ENCODE measurements around the gene FUT8. TPM values are rescaled to one million over a fixed set of nuclear protein-coding genes. Genes with fewer than 3 reads are reported as not detected.

The FUT8 gene
- total RNA-seq, 1 donor from 2014 or later = 56.6 TPM

DNA sequence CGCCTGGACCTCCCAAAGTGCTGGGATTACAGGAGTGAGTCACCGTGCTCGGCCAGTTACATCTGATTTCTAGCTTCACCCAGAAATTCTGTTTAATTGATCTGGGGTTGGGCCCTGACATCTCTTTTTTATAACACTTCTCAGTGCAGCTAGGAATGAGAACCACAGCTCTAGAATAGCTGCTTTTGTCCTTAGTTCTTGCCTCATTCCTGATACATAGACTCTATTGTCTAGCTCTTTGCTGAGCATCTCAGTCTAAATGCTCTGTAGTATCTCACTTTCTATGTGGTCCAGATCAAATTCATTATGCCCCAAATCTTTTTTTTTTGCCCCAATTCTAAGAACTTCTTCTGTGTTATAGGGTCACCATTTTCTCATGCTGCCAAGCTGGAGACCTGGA lies 29.9 kb upstream of the FUT8 start:
- DNase-seq = no peak
- H3K36me3 Mint-ChIP-seq (ENCODE audit: unreplicated experiment) = no peaks in the 10 kb centered on the region
- TF ChIP-seq CTCF (IDR thresholded peaks at IDR 0.05; ENCODE audit: partially characterized antibody, unreplicated experiment) = no peak
- H3K27me3 Mint-ChIP-seq (ENCODE audit: unreplicated experiment) = no peaks in the 10 kb centered on the region
- no peak overlapping the region for H3K4me3 Mint-ChIP-seq (ENCODE audit: unreplicated experiment)
- no peak overlapping the region for H3K27ac Mint-ChIP-seq (ENCODE audit: unreplicated experiment)
- no peaks in the 10 kb centered on the region for H3K4me1 Mint-ChIP-seq (ENCODE audit: low read depth, unreplicated experiment)
- H3K9me3 Mint-ChIP-seq (ENCODE audit: unreplicated experiment) = no peaks in the 10 kb centered on the region

DNA sequence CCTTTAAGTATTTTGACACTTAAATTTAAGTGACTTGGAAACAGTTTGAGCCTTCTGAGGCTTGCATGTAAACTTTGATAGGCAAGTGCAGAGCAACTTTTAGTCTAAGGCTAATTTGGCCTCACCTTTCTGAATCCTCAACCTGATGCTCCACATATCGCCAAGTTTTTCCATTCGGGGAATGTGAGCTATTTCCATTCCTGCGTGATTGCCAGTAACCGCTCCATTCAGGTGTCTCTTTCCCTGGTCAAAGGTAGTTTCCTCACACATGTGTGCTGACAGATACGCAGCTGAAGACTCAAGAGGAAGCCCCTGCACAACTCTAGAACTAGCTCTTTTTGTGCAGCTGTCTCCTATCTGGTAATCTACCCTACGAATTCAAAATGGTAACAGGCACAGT lies 25.4 kb upstream of the FUT8 start:
- Mint-ChIP-seq H3K27me3 (ENCODE audit: unreplicated experiment) (no peaks in the 10 kb centered on the region), H3K36me3 (ENCODE audit: unreplicated experiment) (no peaks in the 10 kb centered on the region), H3K9me3 (ENCODE audit: unreplicated experiment) (no peaks in the 10 kb centered on the region), H3K4me1 (ENCODE audit: low read depth, unreplicated experiment) (no peaks in the 10 kb centered on the region), H3K4me3 (ENCODE audit: unreplicated experiment) (no peak overlapping the region), H3K27ac (ENCODE audit: unreplicated experiment) (no peak overlapping the region)
- no peak for DNase-seq
- no peak for TF ChIP-seq CTCF (IDR thresholded peaks at IDR 0.05; ENCODE audit: partially characterized antibody, unreplicated experiment)

DNA sequence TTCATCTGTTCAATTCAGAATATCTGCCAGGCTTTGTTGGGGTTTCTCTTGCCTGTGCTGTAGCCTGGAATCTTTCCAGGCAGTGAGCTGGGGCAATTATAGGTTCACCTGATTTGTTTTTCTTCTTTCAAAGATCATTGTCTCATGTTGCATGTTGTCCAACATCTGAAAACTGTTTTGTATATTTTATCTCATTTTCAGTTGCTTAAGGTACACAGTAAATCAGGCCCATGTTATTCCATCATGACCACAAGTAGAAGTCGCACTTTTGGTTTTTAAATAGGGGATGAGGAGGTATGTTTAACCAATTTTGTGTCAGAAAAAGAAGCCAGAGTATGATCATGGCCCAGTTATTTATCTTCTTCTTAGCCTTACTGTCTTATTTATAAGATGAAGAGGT lies 24.9 kb upstream of the FUT8 start:
- no peak overlapping the region for H3K27ac Mint-ChIP-seq (ENCODE audit: unreplicated experiment)
- no peak for TF ChIP-seq CTCF (IDR thresholded peaks at IDR 0.05; ENCODE audit: partially characterized antibody, unreplicated experiment)
- H3K4me3 Mint-ChIP-seq (ENCODE audit: unreplicated experiment) = no peak overlapping the region
- no peaks in the 10 kb centered on the region for H3K4me1 Mint-ChIP-seq (ENCODE audit: low read depth, unreplicated experiment)
- H3K36me3 Mint-ChIP-seq (ENCODE audit: unreplicated experiment) = no peaks in the 10 kb centered on the region
- no peak for DNase-seq
- no peaks in the 10 kb centered on the region for H3K9me3 Mint-ChIP-seq (ENCODE audit: unreplicated experiment)
- H3K27me3 Mint-ChIP-seq (ENCODE audit: unreplicated experiment) = no peaks in the 10 kb centered on the region

- H3K4me1 Mint-ChIP-seq (ENCODE audit: low read depth, unreplicated experiment) = no peaks in the 10 kb centered on the region
- H3K27ac Mint-ChIP-seq (ENCODE audit: unreplicated experiment) = no peak overlapping the region
- peaks cover 6% of the 10 kb centered on the region for H3K9me3 Mint-ChIP-seq (ENCODE audit: unreplicated experiment)
- no peak for TF ChIP-seq CTCF (IDR thresholded peaks at IDR 0.05; ENCODE audit: partially characterized antibody, unreplicated experiment)
- H3K36me3 Mint-ChIP-seq (ENCODE audit: unreplicated experiment) = peaks cover 13% of the 10 kb centered on the region
- DNase-seq = no peak
- H3K4me3 Mint-ChIP-seq (ENCODE audit: unreplicated experiment) = no peak overlapping the region
- no peaks in the 10 kb centered on the region for H3K27me3 Mint-ChIP-seq (ENCODE audit: unreplicated experiment)
Observed at GRCh38 chr14:65392296-65392695, 20.2 kb upstream of the FUT8 start.

- H3K4me1 Mint-ChIP-seq (ENCODE audit: low read depth, unreplicated experiment) = no peaks in the 10 kb centered on the region
- H3K27me3 Mint-ChIP-seq (ENCODE audit: unreplicated experiment) = no peaks in the 10 kb centered on the region
- H3K9me3 Mint-ChIP-seq (ENCODE audit: unreplicated experiment) = peaks cover 6% of the 10 kb centered on the region
Observed at GRCh38 chr14:65396082-65396910, 16.2 kb upstream of the FUT8 start.

More at GRCh38 chr14:65396082-65396910, 16.2 kb upstream of the FUT8 start:
- Mint-ChIP-seq H3K4me3 (ENCODE audit: unreplicated experiment) (no peak overlapping the region), H3K36me3 (ENCODE audit: unreplicated experiment) (peaks cover 13% of the 10 kb centered on the region), H3K27ac (ENCODE audit: unreplicated experiment) (no peak overlapping the region)
- no peak for TF ChIP-seq CTCF (IDR thresholded peaks at IDR 0.05; ENCODE audit: partially characterized antibody, unreplicated experiment)
- no peak for DNase-seq

Measured in glutamatergic neuron (in vitro differentiated cells).